Activated CD4-positive, alpha-beta T cell treated with anti-CD3 and anti-CD28 coated beads, Interleukin-2, amount 50 U/mL, for 24 hours (primary cell): Measurements from ENCODE around the gene ACAD8.

Experiments
- DNase-seq, 2 donors: peaks; one replicate each; pipeline ENCODE4 v3.0.0-alpha.2; 2020; ENCODE audit warnings: low read depth in 1 of 2, low spot score in 1 of 2

The ACAD8 gene

DNA sequence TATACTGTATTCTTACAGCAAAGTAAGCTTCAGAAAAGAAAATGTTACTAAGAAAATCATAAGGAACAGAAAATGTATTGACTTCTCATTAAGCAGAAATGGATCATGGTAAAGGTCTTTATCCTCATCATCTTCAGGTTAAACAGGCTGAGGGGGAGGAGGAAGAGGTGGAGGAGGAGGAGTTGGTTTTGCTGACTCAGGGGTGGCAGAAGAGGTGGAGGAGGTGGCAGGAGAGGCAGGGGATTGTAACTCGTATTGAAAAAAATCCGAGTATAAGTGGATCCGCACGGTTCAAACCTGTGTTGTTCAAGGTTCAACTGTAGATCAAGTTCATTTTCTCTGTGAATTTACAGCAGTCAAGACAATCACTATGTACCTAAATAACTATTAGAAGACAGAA is 35.8 kb downstream of the ACAD8 start:
- no peak for DNase-seq

DNA sequence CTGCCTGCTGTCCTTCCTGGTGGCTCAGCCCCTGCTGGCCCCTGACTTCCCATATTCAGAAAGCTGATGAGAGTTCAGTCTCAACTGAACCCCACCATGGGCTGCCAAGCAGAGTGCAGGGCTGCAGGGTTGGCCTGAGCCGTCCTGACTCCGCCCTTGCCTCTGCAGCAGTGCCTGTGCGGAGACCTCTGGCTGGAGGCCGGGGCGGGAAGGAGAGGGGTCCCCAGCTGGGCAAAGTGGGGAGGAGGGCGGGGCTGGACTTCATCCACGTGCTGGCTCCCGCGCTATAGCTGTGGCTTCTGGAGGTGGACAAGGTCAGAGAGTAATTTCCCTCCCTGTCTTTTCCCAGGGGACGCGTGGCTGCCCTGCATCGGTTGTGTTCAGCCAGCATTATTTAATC is 36.4 kb downstream of the ACAD8 start:
- no peak for DNase-seq

DNA sequence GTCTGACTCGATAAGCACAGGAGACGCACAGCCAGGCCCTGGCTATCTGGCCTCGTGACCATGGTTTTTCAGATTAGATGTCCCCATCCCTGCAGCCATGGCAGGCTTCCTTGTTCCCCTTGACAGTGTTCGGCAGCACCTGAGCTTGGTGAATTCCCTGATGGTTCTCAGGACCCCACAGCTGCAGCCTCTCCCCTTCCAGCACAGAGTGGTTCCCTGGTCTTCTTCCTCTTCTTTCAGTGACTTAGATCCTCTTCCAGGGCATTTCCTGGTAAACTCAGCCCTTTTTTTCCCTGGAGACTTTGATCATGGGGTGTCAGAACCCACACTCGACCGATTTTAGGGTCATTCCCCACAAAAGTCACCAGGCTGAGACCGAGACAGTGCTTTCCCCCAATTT is 37.3 kb downstream of the ACAD8 start:
- DNase-seq, result no peak

- DNase-seq, result no peak
Observed at GRCh38 chr11:134291196-134291595, 37.8 kb downstream of the ACAD8 start.

DNA sequence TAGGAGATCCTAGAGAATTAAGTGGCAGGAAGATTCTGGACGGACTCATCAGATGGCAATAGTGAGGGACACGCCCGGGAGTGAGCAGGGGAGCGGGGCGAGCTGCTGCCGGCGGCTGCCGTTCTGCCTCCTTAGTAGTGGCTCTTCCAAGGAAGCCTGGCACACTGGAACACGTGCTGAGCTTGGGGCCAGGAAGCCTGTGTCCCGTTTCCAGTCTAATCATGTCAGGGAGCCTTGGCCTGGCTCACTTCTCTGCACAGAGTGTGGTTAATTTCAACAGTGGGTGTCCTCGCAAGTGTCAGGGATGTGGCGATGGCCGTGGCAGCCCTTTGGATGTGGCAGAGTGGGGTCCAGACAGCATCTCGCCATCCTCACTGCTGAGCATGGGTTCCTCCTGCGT is 39.3 kb downstream of the ACAD8 start:
- no peak for DNase-seq

DNA sequence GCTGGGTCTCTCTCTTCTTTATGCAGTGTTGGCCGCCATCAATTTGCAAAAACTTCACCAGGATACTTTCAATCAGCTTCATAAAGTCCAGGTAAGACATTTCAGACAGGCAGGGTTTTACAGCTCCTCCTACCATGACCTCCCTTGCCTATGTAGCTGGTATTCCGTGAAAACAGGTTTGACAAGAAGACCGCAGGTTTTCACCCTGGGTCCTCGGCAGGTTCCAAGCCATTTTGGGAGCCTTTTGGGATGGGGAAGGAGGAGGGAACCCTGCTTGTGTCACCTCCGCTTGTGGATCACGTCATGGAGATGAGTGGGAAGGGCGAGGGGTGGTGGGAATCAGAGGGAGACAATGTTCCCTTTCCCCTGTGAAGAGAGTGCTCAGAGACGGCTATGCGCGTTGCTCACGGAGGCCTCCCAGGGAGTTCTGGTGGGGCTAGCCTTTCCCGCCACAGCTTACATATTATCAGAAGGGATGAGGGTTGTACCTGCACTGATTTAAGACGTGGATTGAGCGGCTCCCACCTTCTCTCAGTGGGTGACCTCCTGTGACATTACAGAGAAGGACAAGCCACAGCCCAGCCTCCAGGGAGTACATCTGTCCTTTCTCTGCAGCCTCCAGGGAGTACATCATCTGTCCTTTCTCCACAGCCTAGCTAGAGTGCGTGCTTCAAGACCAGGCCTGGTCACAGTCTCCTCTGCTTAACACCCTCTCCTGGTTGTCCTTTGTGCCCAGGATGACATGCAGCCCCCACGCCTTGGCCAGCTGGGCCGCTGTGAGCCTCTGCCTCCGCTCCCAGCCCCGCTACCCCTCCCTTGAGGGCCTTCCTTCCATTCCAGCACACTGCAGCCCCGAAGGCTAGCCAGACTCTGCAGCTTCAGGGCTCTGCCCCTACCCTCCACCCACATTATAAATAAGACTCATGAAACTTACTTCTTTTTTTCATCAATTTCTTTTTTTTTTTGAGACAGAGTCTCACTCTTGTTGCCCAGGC is 40.0 kb downstream of the ACAD8 start:
- DNase-seq, result no peak

DNA sequence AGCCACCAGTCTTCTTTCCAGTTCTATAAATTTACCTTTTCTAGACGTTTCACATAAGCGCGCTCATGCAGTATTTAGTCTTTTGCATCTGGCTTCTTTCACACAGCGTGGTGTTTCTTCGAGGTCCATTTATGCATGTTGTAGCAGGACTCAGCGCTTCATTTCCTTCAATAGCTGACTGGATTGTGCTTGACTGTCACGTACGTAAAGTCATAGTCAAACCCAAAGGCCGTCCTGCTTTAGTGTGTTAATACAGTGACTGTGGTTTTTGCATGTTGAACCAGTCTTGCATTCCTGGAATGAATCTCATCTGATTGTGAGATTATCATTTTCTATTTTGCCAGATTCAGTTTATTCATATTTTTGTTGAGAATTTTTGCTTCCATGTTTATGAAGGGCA is 41.3 kb downstream of the ACAD8 start:
- DNase-seq, result no peak

- DNase-seq, result no peak
Observed at GRCh38 chr11:134312223-134312622, 58.9 kb downstream of the ACAD8 start.

DNA sequence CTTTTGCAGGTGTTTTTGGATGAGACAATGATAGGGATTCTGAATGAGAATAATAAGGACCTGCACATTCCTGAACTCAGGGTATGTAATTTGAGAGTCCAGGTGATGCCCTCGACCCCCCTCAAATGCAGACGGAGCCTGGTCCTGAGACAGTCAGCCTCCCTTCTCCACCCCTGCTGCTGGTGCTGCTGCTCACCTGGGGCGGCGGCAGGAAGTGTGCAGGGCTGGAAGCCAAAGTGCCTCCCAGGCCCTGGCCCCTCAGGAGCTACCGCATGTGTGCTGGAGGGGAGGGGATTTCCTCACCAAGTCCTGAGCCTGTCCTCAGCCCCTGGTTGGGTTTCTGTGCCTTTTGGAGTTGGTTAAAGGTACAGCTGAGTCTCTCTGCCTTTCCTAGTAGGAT is 59.4 kb downstream of the ACAD8 start:
- no peak for DNase-seq

- DNase-seq, result no peak
Observed at GRCh38 chr11:134313379-134313778, 60.0 kb downstream of the ACAD8 start.

GRCh38 chr11:134313821-134314607 is 60.6 kb downstream of the ACAD8 start:
- no peak for DNase-seq
